ENCODE measurements around the gene APLP2.
"Not testable (repeated sequence)": the region's sequence is repeated elsewhere in the genome, so short reads cannot be mapped to it uniquely, and the experiment has no call there.

DNA sequence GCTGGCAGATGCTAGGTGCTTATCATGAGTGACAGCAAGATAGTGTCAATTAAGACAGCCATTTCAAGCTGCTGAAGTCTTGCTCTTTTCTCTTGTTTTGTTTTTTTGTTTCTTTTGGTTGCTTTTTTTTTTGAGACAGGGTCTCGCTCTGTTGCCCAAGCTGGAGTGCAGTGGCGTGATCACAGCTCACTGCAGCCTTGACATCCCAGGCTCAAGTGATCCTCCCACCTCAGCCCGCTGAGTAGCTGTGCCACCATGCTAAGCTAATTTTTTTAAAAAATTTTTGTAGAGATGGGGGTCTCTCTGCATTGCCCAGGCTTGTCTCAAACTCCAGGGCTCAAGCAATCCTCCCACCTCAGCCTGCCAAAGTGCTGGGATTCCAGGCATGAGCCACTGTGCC is 102.3 kb downstream of the APLP2 start:
- TF ChIP-seq CTCF (IDR thresholded peaks at IDR 0.05; ENCODE audit: poor library complexity); EZH2phosphoT487 (IDR thresholded peaks at IDR 0.05; ENCODE audit: low read depth, severe bottlenecking, unreplicated experiment); EZH2 (IDR thresholded peaks at IDR 0.05; ENCODE audit: borderline replicate concordance): not testable (repeated sequence)

Data from hepatocyte (in vitro differentiated cells).